ENCODE measurements around the gene NACC2.

The NACC2 gene

DNA sequence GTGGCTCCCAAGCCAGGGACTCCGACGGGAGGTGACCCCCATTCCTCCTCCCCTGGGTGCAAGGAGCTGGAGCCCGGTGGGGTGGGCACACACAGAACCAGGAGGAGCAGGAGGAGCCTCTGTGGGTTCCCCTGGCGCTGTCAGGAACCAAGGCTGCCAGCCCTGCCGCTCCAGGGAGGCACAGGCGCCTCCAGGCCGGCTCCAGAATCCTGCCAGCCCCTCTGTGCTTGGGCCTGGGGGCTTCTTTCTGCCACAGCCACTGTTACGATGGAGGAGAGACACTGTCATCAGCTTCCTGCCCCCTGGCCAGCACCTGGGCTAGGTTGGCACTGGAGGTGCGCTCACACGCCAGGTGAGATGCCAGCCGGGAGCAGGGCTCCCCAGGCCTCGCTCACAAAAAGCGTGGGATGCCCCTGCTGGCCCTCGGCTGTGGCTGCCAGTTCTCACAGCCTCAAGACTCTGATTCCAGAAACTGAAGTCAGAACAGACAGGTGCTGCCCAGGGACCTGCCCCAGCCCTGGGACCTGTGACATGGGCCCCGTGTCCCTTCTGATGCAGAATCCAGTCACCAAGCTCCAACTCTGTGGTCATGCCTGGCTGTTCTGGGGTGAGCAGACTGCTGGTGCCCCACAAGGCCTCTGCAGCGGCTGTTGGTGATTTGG is 96.5 kb downstream of the NACC2 start:
- DNase-seq (ENCODE audit: low read depth): no peak
- no peak overlapping the region for H3K4me3 ChIP-seq (ENCODE audit: low read length)
- TF ChIP-seq, protein P1, sequence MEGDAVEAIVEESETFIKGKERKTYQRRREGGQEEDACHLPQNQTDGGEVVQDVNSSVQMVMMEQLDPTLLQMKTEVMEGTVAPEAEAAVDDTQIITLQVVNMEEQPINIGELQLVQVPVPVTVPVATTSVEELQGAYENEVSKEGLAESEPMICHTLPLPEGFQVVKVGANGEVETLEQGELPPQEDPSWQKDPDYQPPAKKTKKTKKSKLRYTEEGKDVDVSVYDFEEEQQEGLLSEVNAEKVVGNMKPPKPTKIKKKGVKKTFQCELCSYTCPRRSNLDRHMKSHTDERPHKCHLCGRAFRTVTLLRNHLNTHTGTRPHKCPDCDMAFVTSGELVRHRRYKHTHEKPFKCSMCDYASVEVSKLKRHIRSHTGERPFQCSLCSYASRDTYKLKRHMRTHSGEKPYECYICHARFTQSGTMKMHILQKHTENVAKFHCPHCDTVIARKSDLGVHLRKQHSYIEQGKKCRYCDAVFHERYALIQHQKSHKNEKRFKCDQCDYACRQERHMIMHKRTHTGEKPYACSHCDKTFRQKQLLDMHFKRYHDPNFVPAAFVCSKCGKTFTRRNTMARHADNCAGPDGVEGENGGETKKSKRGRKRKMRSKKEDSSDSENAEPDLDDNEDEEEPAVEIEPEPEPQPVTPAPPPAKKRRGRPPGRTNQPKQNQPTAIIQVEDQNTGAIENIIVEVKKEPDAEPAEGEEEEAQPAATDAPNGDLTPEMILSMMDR (IDR thresholded peaks at IDR 0.05; ENCODE audit: insufficient read depth, low read depth, low read length, missing control alignments): no peak

DNA sequence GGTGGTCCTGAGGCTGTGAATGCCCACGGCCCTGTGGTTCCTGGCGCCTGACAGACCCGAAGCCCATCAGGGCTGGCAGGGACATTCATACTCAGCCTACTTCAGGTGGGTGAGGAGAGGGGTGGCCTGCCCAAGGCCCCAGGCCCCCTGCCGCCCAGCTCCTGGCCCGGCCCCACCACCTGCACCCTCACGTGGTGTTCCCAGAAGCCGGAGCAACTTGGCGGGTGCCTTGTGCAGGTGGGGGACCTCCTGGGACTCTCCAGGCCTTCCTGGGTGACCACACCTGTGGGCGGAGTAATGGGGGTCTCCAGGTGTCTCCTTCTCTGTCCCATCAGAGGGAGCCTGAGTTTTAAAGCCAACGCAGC is 97.1 kb downstream of the NACC2 start:
- no peak for DNase-seq (ENCODE audit: low read depth)
- H3K4me3 ChIP-seq (ENCODE audit: low read length): no peak overlapping the region
- TF ChIP-seq, protein P1 (IDR thresholded peaks at IDR 0.05; ENCODE audit: insufficient read depth, low read depth, low read length, missing control alignments): no peak

DNA sequence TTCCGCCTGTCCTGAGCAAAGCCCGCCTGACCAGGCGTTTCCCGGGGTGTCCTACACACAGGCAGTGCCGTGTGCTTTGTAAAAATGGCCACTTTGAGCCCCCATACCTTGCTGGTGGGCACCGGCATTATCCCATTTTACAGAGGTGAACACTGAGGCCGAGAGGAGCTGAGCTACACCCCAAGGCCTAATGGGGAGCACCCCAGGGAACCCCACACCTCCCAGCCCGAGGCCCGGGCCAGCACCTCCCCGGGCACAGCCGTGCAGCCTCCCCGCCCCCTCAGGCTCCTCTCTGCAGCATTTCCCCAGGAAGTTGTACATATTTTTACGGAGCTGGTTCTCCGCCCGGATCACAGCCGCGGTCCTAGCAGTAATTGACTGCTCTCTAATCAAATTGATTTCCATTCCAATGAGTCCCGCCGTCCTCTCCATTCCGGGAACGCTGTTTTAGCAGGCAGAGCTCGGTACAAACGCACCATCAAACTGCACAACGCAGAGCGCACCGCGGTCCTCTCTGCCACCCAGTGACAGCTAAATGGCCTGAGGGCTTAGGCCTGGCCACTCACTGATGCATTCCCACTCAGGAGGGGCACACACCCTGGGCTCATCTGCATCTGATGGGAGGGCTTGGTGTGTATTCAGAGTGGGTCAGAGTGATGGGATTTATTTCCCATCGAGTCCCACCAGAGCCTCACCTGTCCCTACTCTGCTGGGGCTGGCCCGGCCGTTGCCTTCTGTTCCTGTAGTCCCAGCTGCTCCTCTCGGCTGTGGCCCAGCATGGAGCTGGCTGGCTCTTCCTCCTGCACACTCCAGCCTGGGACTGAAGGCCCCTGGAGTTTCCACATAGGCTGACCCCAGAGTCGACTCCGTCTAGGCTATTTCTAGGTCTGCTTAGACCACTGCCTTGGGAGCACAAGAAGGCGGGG is 97.7 kb downstream of the NACC2 start:
- TF ChIP-seq, protein P1 (IDR thresholded peaks at IDR 0.05; ENCODE audit: insufficient read depth, low read depth, low read length, missing control alignments): no peak
- H3K4me3 ChIP-seq (ENCODE audit: low read length): no peak overlapping the region

DNA sequence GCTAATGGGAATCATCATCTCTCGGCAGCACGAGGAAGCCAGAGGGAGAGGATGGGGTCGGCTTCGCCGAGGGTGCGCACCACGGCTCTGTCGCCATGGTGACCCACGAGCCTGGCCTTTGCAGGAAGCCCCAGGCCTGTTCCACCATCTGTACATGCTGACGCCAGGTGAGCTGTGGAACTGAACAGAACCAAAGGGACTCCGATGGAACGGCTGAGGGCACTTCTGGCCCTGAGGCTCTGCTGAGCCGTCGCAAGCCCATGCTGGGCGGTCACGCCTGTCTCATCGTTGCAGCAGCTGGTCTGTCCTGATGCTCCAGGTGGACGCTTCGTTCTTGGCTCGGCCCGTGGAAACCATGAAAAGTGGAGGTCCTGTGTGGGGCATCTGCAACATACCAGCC is 99.3 kb downstream of the NACC2 start:
- no peak overlapping the region for H3K4me3 ChIP-seq (ENCODE audit: low read length)
- DNase-seq (ENCODE audit: low read depth): no peak
- TF ChIP-seq, protein P1 (IDR thresholded peaks at IDR 0.05; ENCODE audit: insufficient read depth, low read depth, low read length, missing control alignments): no peak

More for the DNA sequence above, 97.7 kb downstream of the NACC2 start:
- DNase-seq (ENCODE audit: low read depth): no peak

DNA sequence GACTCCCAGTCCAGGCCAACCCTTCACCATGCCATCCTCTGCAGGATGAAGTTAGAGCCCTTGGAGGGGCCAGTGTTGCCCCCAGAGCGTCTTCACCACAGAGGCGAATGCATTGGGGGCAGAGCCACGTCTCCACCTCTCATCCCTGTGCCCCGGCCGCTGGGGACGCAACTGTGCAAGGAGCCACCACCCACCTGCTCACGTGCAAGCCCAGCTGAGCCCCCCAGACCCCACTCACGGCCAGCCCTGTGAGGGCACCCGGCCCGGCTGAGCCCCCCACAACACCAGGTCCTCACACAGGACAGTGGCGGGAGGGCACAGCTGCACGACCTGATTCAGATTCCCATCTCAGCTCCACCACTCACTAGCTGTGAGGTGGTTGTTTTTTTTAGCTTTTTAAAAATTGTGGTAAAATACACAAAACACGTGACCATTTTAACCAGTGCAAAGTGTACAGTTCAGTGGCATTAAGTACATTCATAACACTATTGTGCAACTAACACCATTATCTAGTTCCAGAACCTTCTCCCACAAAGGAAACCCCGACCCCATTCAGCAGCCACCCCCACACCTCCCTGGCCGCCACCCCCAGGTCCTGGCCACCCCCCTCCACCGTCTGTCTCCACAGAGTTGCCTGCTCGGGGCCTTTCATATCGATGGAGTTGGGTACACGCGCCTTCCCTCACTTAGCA is 100.4 kb downstream of the NACC2 start:
- DNase-seq (ENCODE audit: low read depth): no peak
- TF ChIP-seq, protein P1 (IDR thresholded peaks at IDR 0.05; ENCODE audit: insufficient read depth, low read depth, low read length, missing control alignments): no peak
- no peak overlapping the region for H3K4me3 ChIP-seq (ENCODE audit: low read length)

DNA sequence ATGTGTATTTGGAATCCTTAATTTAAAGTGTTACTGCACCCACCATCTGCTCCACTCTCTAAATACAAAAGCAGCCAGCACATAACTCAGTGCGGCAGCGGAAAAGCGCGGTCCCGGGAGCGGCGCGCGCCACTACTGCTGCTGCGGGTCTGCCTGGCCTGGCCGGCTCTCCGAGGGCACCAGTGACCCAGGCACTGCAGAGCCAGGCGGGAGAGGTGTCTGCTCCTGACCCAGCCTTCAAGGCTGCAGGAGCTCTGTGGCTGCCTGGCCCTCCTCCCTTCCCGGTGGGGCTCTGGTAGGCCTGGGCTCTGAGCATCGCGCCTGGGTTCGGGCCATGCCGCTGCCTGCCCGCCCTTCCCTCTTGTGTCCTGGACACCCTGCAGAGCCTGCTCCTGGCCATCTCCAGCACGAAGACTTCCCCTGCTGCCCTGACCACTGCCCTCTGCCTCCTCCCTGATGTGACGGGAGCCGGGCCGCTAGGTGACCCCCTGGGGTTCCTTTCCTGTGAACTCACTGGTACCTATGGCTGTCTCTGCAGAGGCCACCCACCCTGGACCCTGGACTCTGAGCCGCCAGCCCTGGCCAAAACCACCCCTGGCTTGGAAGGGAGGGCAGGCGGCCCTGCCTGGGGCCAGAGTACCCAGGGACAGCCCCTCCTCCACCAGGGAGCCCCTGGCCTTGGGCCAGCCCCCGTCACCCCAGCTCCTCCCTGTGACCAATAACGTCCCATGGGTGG is 101.2 kb downstream of the NACC2 start:
- no peak for DNase-seq (ENCODE audit: low read depth)
- TF ChIP-seq, protein P1 (IDR thresholded peaks at IDR 0.05; ENCODE audit: insufficient read depth, low read depth, low read length, missing control alignments): no peak
- H3K4me3 ChIP-seq (ENCODE audit: low read length): no peak overlapping the region
